Measurements from ENCODE around the gene GNAZ. TPM values are rescaled to one million over a fixed set of nuclear protein-coding genes. Genes with fewer than 3 reads are reported as not detected.

The GNAZ gene
- total RNA-seq, 1 experiment from 2014 or later = 33.0 TPM

DNA sequence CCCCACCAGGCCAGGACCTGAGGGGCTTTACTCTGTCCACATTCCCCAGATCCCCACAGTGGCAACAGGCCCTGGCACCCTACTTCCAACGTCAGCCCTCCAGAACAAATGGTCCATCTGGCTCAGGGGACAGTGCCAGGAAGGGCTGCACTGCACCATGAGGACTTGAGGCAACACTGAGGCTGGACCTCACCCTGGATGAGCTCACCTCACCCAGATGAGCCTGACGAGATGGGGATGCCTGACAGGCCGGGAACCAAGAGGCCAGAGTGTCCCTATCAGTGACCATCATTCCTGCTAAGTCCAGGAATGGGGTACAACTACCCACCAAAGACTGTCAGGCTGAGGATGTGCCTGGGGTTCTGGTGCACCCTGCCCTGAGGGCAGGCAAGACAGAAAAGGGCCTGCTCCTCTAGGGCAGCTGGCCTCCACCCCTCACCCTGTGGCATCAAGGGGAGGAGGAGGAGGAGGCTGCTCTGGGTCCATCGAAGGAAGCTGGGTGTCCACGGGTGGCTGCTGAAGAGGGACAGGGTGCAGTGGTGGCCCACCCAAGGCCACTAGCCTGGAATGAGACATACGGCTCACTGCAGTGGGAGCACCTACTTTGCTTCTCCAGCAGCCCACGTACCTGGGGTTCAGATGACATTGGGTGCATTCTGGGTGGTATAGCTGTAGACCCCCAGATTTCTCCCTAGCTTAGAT is 56.9 kb downstream of the GNAZ start:
- Histone ChIP-seq H3K79me2 (ENCODE audit: low read length) (no peaks in the 10 kb centered on the region), H2AFZ (ENCODE audit: low read length) (no peak overlapping the region), H3K27me3 (ENCODE audit: low read length) (no peaks in the 10 kb centered on the region), H3K9me3 (ENCODE audit: low read length) (no peaks in the 10 kb centered on the region), H3K4me2 (ENCODE audit: low read depth, low read length, poor library complexity, severe bottlenecking) (no peak overlapping the region), H3K4me1 (ENCODE audit: low read length) (peaks cover 26% of the 10 kb centered on the region), H4K20me1 (ENCODE audit: insufficient read depth, low read depth, low read length) (no peaks in the 10 kb centered on the region), H3K4me3 (ENCODE audit: low read length) (no peak overlapping the region), H3K36me3 (ENCODE audit: insufficient read depth, low read length) (no peaks in the 10 kb centered on the region), H3K9me2 (replicated peaks; ENCODE audit: insufficient read depth, low read length) (no peaks in the 10 kb centered on the region), H3K27ac (ENCODE audit: low read length) (no peak overlapping the region), H3K9ac (ENCODE audit: low read length) (no peak overlapping the region)
- DNase-seq = no peak

- no peak for DNase-seq
- Histone ChIP-seq H3K4me2 (ENCODE audit: low read depth, low read length, poor library complexity, severe bottlenecking) (peak overlapping the region; percentile 25), H3K27me3 (ENCODE audit: low read length) (no peaks in the 10 kb centered on the region), H3K36me3 (ENCODE audit: insufficient read depth, low read length) (no peaks in the 10 kb centered on the region), H3K4me1 (ENCODE audit: low read length) (peaks cover 31% of the 10 kb centered on the region), H2AFZ (ENCODE audit: low read length) (no peak overlapping the region), H3K9ac (ENCODE audit: low read length) (peak overlapping the region; percentile 45; the same call in 1 of the 2 replicates), H4K20me1 (ENCODE audit: insufficient read depth, low read depth, low read length) (no peaks in the 10 kb centered on the region), H3K4me3 (ENCODE audit: low read length) (no peak overlapping the region), H3K9me3 (ENCODE audit: low read length) (no peaks in the 10 kb centered on the region), H3K27ac (ENCODE audit: low read length) (no peak overlapping the region), H3K9me2 (replicated peaks; ENCODE audit: insufficient read depth, low read length) (no peaks in the 10 kb centered on the region), H3K79me2 (ENCODE audit: low read length) (no peaks in the 10 kb centered on the region)
Measured at GRCh38 chr22:23127788-23128187, 57.5 kb downstream of the GNAZ start.

- H3K4me1 ChIP-seq (ENCODE audit: low read length) = peaks cover 31% of the 10 kb centered on the region
- peak overlapping the region; percentile 25 for H3K4me2 ChIP-seq (ENCODE audit: low read depth, low read length, poor library complexity, severe bottlenecking)
- no peaks in the 10 kb centered on the region for H3K9me2 ChIP-seq (replicated peaks; ENCODE audit: insufficient read depth, low read length)
- no peaks in the 10 kb centered on the region for H3K9me3 ChIP-seq (ENCODE audit: low read length)
- H3K27ac ChIP-seq (ENCODE audit: low read length) = no peak overlapping the region
- H2AFZ ChIP-seq (ENCODE audit: low read length) = no peak overlapping the region
- no peak overlapping the region for H3K4me3 ChIP-seq (ENCODE audit: low read length)
- no peaks in the 10 kb centered on the region for H3K36me3 ChIP-seq (ENCODE audit: insufficient read depth, low read length)
- peak overlapping the region; percentile 45; the same call in 1 of the 2 replicates for H3K9ac ChIP-seq (ENCODE audit: low read length)
- DNase-seq = peak; percentile 93
- H4K20me1 ChIP-seq (ENCODE audit: insufficient read depth, low read depth, low read length) = no peaks in the 10 kb centered on the region
- H3K79me2 ChIP-seq (ENCODE audit: low read length) = no peaks in the 10 kb centered on the region
- no peaks in the 10 kb centered on the region for H3K27me3 ChIP-seq (ENCODE audit: low read length)
Measured at GRCh38 chr22:23128269-23129108, 58.2 kb downstream of the GNAZ start.

GRCh38 chr22:23129149-23129548 is 58.8 kb downstream of the GNAZ start:
- Histone ChIP-seq H3K4me3 (ENCODE audit: low read length) (no peak overlapping the region), H3K27me3 (ENCODE audit: low read length) (no peaks in the 10 kb centered on the region), H4K20me1 (ENCODE audit: insufficient read depth, low read depth, low read length) (no peaks in the 10 kb centered on the region), H3K9me2 (replicated peaks; ENCODE audit: insufficient read depth, low read length) (no peaks in the 10 kb centered on the region), H3K9ac (ENCODE audit: low read length) (no peak overlapping the region), H3K36me3 (ENCODE audit: insufficient read depth, low read length) (no peaks in the 10 kb centered on the region), H3K4me2 (ENCODE audit: low read depth, low read length, poor library complexity, severe bottlenecking) (no peak overlapping the region), H2AFZ (ENCODE audit: low read length) (no peak overlapping the region), H3K27ac (ENCODE audit: low read length) (no peak overlapping the region), H3K79me2 (ENCODE audit: low read length) (no peaks in the 10 kb centered on the region), H3K4me1 (ENCODE audit: low read length) (peaks cover 31% of the 10 kb centered on the region), H3K9me3 (ENCODE audit: low read length) (no peaks in the 10 kb centered on the region)
- no peak for DNase-seq

GRCh38 chr22:23130697-23131096 is 60.4 kb downstream of the GNAZ start:
- DNase-seq = no peak

GRCh38 chr22:23131931-23132330 is 61.6 kb downstream of the GNAZ start:
- Histone ChIP-seq H2AFZ (ENCODE audit: low read length) (no peak overlapping the region), H3K9ac (ENCODE audit: low read length) (peak overlapping the region; percentile 13; the same call in 1 of the 2 replicates), H3K4me1 (ENCODE audit: low read length) (peaks cover 47% of the 10 kb centered on the region), H3K27me3 (ENCODE audit: low read length) (no peaks in the 10 kb centered on the region), H3K79me2 (ENCODE audit: low read length) (no peaks in the 10 kb centered on the region), H3K4me3 (ENCODE audit: low read length) (no peak overlapping the region), H3K4me2 (ENCODE audit: low read depth, low read length, poor library complexity, severe bottlenecking) (peak overlapping the region; percentile 27), H3K9me3 (ENCODE audit: low read length) (no peaks in the 10 kb centered on the region), H4K20me1 (ENCODE audit: insufficient read depth, low read depth, low read length) (no peaks in the 10 kb centered on the region), H3K27ac (ENCODE audit: low read length) (peak overlapping the region; percentile 21; the same call in 1 of the 2 replicates), H3K36me3 (ENCODE audit: insufficient read depth, low read length) (no peaks in the 10 kb centered on the region), H3K9me2 (replicated peaks; ENCODE audit: insufficient read depth, low read length) (no peaks in the 10 kb centered on the region)
- DNase-seq = no peak

More at GRCh38 chr22:23130697-23131096, 60.4 kb downstream of the GNAZ start:
- H3K4me3 ChIP-seq (ENCODE audit: low read length) = no peak overlapping the region
- no peaks in the 10 kb centered on the region for H3K79me2 ChIP-seq (ENCODE audit: low read length)
- no peak overlapping the region for H2AFZ ChIP-seq (ENCODE audit: low read length)
- H4K20me1 ChIP-seq (ENCODE audit: insufficient read depth, low read depth, low read length) = no peaks in the 10 kb centered on the region
- H3K4me1 ChIP-seq (ENCODE audit: low read length) = peaks cover 34% of the 10 kb centered on the region
- H3K4me2 ChIP-seq (ENCODE audit: low read depth, low read length, poor library complexity, severe bottlenecking) = no peak overlapping the region
- no peak overlapping the region for H3K9ac ChIP-seq (ENCODE audit: low read length)
- H3K27me3 ChIP-seq (ENCODE audit: low read length) = no peaks in the 10 kb centered on the region
- no peaks in the 10 kb centered on the region for H3K36me3 ChIP-seq (ENCODE audit: insufficient read depth, low read length)
- H3K9me2 ChIP-seq (replicated peaks; ENCODE audit: insufficient read depth, low read length) = no peaks in the 10 kb centered on the region
- no peak overlapping the region for H3K27ac ChIP-seq (ENCODE audit: low read length)
- H3K9me3 ChIP-seq (ENCODE audit: low read length) = no peaks in the 10 kb centered on the region

GRCh38 chr22:23132376-23133091 is 62.2 kb downstream of the GNAZ start:
- Histone ChIP-seq H3K9me3 (ENCODE audit: low read length) (no peaks in the 10 kb centered on the region), H4K20me1 (ENCODE audit: insufficient read depth, low read depth, low read length) (no peaks in the 10 kb centered on the region), H3K27me3 (ENCODE audit: low read length) (no peaks in the 10 kb centered on the region), H3K9me2 (replicated peaks; ENCODE audit: insufficient read depth, low read length) (no peaks in the 10 kb centered on the region), H3K4me1 (ENCODE audit: low read length) (peaks cover 53% of the 10 kb centered on the region), H3K9ac (ENCODE audit: low read length) (peak overlapping the region; percentile 13; the same call in 1 of the 2 replicates), H3K4me3 (ENCODE audit: low read length) (no peak overlapping the region), H3K79me2 (ENCODE audit: low read length) (no peaks in the 10 kb centered on the region), H2AFZ (ENCODE audit: low read length) (no peak overlapping the region), H3K36me3 (ENCODE audit: insufficient read depth, low read length) (no peaks in the 10 kb centered on the region), H3K27ac (ENCODE audit: low read length) (peak overlapping the region; percentile 21; the same call in 1 of the 2 replicates), H3K4me2 (ENCODE audit: low read depth, low read length, poor library complexity, severe bottlenecking) (no peak overlapping the region)
- DNase-seq = no peak

DNA sequence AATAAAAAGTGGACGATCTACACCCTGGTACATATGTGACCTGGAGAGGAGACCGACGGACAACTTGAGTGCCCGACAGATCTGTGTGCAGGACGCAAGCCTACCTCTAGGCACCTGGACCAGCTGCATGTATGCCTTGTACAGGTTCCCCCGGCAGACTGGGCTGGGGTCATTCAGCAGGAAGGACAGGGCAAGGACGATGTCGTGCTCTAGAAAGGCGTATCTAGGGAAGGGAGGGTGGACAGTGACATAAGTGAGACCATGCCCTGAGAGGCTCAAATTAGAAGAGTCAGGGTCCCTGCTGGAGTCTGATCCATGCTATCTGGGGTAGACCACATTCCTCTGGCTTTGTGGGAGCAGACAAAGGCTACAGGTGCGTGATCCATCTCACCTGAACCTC is 63.6 kb downstream of the GNAZ start:
- no peak overlapping the region for H3K9ac ChIP-seq (ENCODE audit: low read length)
- H3K4me3 ChIP-seq (ENCODE audit: low read length) = no peak overlapping the region

More for the DNA sequence above, 63.6 kb downstream of the GNAZ start:
- no peak overlapping the region for H2AFZ ChIP-seq (ENCODE audit: low read length)
- no peaks in the 10 kb centered on the region for H3K79me2 ChIP-seq (ENCODE audit: low read length)
- H3K9me2 ChIP-seq (replicated peaks; ENCODE audit: insufficient read depth, low read length) = no peaks in the 10 kb centered on the region
- no peak overlapping the region for H3K27ac ChIP-seq (ENCODE audit: low read length)
- DNase-seq = no peak
- no peaks in the 10 kb centered on the region for H3K27me3 ChIP-seq (ENCODE audit: low read length)
- H3K4me1 ChIP-seq (ENCODE audit: low read length) = peaks cover 59% of the 10 kb centered on the region
- no peaks in the 10 kb centered on the region for H3K9me3 ChIP-seq (ENCODE audit: low read length)
- H3K4me2 ChIP-seq (ENCODE audit: low read depth, low read length, poor library complexity, severe bottlenecking) = no peak overlapping the region
- H4K20me1 ChIP-seq (ENCODE audit: insufficient read depth, low read depth, low read length) = no peaks in the 10 kb centered on the region
- H3K36me3 ChIP-seq (ENCODE audit: insufficient read depth, low read length) = no peaks in the 10 kb centered on the region

Measured in Karpas-422 (cell line).